Measurements from ENCODE around the gene MEIS2. TPM values are rescaled to one million over a fixed set of nuclear protein-coding genes. Genes with fewer than 3 reads are reported as not detected.
A peak's percentile ranks its signal among the peaks of the same experiment; 100 is the strongest.

MEIS2 gene
- total RNA-seq, 6 donors from 2014 or later = 13.7 to 53.4 (median 21.4) TPM

GRCh38 chr15:36911322-36911944, 188.9 kb downstream of the MEIS2 start:
- Histone ChIP-seq H3K27ac (no peak overlapping the region), H3K9me3 (no peaks in the 10 kb centered on the region), H3K4me3 (no peak overlapping the region), H3K4me1 (peaks cover 4 to 18% (median 6%) of the 10 kb centered on the region in 4 donors), H3K36me3 (no peaks in the 10 kb centered on the region), H3K27me3 (no peaks in the 10 kb centered on the region)
- 86 to 88% methylated on average over 5 of the region's 5 CpGs for WGBS, 2 donors
- no peak for DNase-seq
- TF ChIP-seq POLR2A (IDR thresholded peaks at IDR 0.05) (no peak), POLR2AphosphoS5 (IDR thresholded peaks at IDR 0.05) (no peak), EP300 (IDR thresholded peaks at IDR 0.05) (no peak)
- TF ChIP-seq, protein P1, sequence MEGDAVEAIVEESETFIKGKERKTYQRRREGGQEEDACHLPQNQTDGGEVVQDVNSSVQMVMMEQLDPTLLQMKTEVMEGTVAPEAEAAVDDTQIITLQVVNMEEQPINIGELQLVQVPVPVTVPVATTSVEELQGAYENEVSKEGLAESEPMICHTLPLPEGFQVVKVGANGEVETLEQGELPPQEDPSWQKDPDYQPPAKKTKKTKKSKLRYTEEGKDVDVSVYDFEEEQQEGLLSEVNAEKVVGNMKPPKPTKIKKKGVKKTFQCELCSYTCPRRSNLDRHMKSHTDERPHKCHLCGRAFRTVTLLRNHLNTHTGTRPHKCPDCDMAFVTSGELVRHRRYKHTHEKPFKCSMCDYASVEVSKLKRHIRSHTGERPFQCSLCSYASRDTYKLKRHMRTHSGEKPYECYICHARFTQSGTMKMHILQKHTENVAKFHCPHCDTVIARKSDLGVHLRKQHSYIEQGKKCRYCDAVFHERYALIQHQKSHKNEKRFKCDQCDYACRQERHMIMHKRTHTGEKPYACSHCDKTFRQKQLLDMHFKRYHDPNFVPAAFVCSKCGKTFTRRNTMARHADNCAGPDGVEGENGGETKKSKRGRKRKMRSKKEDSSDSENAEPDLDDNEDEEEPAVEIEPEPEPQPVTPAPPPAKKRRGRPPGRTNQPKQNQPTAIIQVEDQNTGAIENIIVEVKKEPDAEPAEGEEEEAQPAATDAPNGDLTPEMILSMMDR (IDR thresholded peaks at IDR 0.05) = no peak
- peak in 1 of 2 donors; percentile 50 for ATAC-seq (ENCODE audit: low FRiP score in 2 of 2)

- Histone ChIP-seq H3K9me3 (no peaks in the 10 kb centered on the region), H3K36me3 (no peaks in the 10 kb centered on the region), H3K4me3 (no peak overlapping the region), H3K27ac (no peak overlapping the region), H3K4me1 (peaks cover 0 to 10% (median 6%) of the 10 kb centered on the region in 4 donors), H3K27me3 (no peaks in the 10 kb centered on the region)
- TF ChIP-seq EP300 (IDR thresholded peaks at IDR 0.05) (no peak), POLR2AphosphoS5 (IDR thresholded peaks at IDR 0.05) (no peak), POLR2A (IDR thresholded peaks at IDR 0.05) (no peak)
- TF ChIP-seq, protein P1 (IDR thresholded peaks at IDR 0.05) = no peak
- 79% methylated on average over 4 of the region's 4 CpGs for WGBS, 2 donors
- no peak for DNase-seq
- ATAC-seq (ENCODE audit: low FRiP score in 2 of 2) = no peak
Observed at GRCh38 chr15:36908991-36909390, 191.4 kb downstream of the MEIS2 start.

- H3K27ac ChIP-seq = no peak overlapping the region
- H3K9me3 ChIP-seq = no peaks in the 10 kb centered on the region
- no peaks in the 10 kb centered on the region for H3K27me3 ChIP-seq
- DNase-seq = no peak
- TF ChIP-seq, protein P1 (IDR thresholded peaks at IDR 0.05) = no peak
- no peak for TF ChIP-seq EP300 (IDR thresholded peaks at IDR 0.05)
- TF ChIP-seq POLR2AphosphoS5 (IDR thresholded peaks at IDR 0.05) = no peak
- TF ChIP-seq POLR2A (IDR thresholded peaks at IDR 0.05) = no peak
- WGBS, 2 donors = 85 to 91% methylated on average over 3 of the region's 3 CpGs
- no peak for ATAC-seq (ENCODE audit: low FRiP score in 2 of 2)
- H3K36me3 ChIP-seq = no peaks in the 10 kb centered on the region
- peaks cover 0 to 19% (median 2%) of the 10 kb centered on the region in 4 donors for H3K4me1 ChIP-seq
- no peak overlapping the region for H3K4me3 ChIP-seq
Observed at GRCh38 chr15:36907295-36907694, 193.1 kb downstream of the MEIS2 start.

GRCh38 chr15:36905908-36906307, 194.4 kb downstream of the MEIS2 start:
- no peaks in the 10 kb centered on the region for H3K27me3 ChIP-seq
- H3K4me3 ChIP-seq = no peak overlapping the region
- TF ChIP-seq POLR2A (IDR thresholded peaks at IDR 0.05) = no peak
- TF ChIP-seq, protein P1 (IDR thresholded peaks at IDR 0.05) = no peak
- TF ChIP-seq EP300 (IDR thresholded peaks at IDR 0.05) = no peak
- no peak for TF ChIP-seq POLR2AphosphoS5 (IDR thresholded peaks at IDR 0.05)
- H3K4me1 ChIP-seq = peaks cover 0 to 13% (median 0%) of the 10 kb centered on the region in 4 donors
- ATAC-seq (ENCODE audit: low FRiP score in 2 of 2) (no peak), DNase-seq (no peak)
- no peak overlapping the region for H3K27ac ChIP-seq
- WGBS, 2 donors = 64 to 69% methylated on average over 5 of the region's 5 CpGs
- H3K9me3 ChIP-seq = no peaks in the 10 kb centered on the region
- no peaks in the 10 kb centered on the region for H3K36me3 ChIP-seq

DNA sequence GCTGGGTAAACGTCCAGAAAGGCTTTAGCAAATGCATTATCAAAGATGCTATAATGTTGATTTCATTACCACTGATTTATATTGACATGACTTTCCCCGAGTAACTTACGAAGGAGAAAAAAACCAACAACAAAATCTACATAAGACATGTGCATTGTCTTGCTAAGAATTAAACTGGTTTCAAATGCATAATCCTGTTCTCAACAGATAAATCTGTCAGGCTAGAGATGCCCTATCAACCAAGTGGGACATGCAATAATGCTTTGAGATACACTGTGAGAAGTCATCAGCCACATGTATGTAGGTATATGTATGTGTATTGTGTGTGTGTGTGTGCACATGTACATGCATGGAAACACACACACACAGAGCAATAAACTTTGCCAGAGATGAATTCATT, 195.6 kb downstream of the MEIS2 start:
- H3K9me3 ChIP-seq = no peaks in the 10 kb centered on the region
- TF ChIP-seq, protein P1 (IDR thresholded peaks at IDR 0.05) = no peak
- TF ChIP-seq POLR2A (IDR thresholded peaks at IDR 0.05) (no peak), EP300 (IDR thresholded peaks at IDR 0.05) (no peak), POLR2AphosphoS5 (IDR thresholded peaks at IDR 0.05) (no peak)
- no peaks in the 10 kb centered on the region for H3K36me3 ChIP-seq
- 62 to 69% methylated on average over 3 of the region's 3 CpGs for WGBS, 2 donors
- H3K27me3 ChIP-seq = no peaks in the 10 kb centered on the region
- H3K4me3 ChIP-seq = no peak overlapping the region
- H3K4me1 ChIP-seq = peaks cover 0 to 13% (median 0%) of the 10 kb centered on the region in 4 donors
- H3K27ac ChIP-seq = no peak overlapping the region
- DNase-seq = no peak
- no peak for ATAC-seq (ENCODE audit: low FRiP score in 2 of 2)
